Activated naive CD8-positive, alpha-beta T cell treated with anti-CD3 and anti-CD28 coated beads, Interleukin-2, amount 50 U/mL, for 24 hours (primary cell): ENCODE results near the gene NAXE.
"Not testable (repeated sequence)": the region's sequence is repeated elsewhere in the genome, so short reads cannot be mapped to it uniquely, and the experiment has no call there.

Experiments used
- ATAC-seq: fragments of 150-1000 bp; cut with Tn5 transposase; one replicate; pipeline ENCODE4 v1.10.0; 2021
- DNase-seq: peaks from one replicate; pipeline ENCODE4 v3.0.0; 2021
- H3K27ac Mint-ChIP-seq: one replicate; pipeline ENCODE4 v1.8.0; 2021; ENCODE audit warnings: mild to moderate bottlenecking, mixed read lengths
- H3K27me3 Mint-ChIP-seq: one replicate; pipeline ENCODE4 v1.8.0; 2021; ENCODE audit warnings: mixed read lengths
- H3K36me3 Mint-ChIP-seq: one replicate; pipeline ENCODE4 v1.8.0; 2021; ENCODE audit warnings: low read depth, mixed read lengths
- H3K4me1 Mint-ChIP-seq: one replicate; pipeline ENCODE4 v1.8.0; 2021; ENCODE audit warnings: mixed read lengths
- H3K4me3 Mint-ChIP-seq: one replicate; pipeline ENCODE4 v1.8.0; 2021; ENCODE audit warnings: mild to moderate bottlenecking, moderate library complexity, mixed read lengths
- H3K9me3 Mint-ChIP-seq: one replicate; pipeline ENCODE4 v1.8.0; 2021; ENCODE audit warnings: mixed read lengths

Gene NAXE

GRCh38 chr1:156612666-156613065, 21.1 kb downstream of the NAXE start:
- H3K9me3 Mint-ChIP-seq = no peaks in the 10 kb centered on the region
- no peak for DNase-seq
- peaks cover 9% of the 10 kb centered on the region for H3K4me1 Mint-ChIP-seq
- peaks cover 32% of the 10 kb centered on the region for H3K27me3 Mint-ChIP-seq
- H3K27ac Mint-ChIP-seq = no peak overlapping the region
- no peaks in the 10 kb centered on the region for H3K36me3 Mint-ChIP-seq
- no peak overlapping the region for H3K4me3 Mint-ChIP-seq
- ATAC-seq = no peak

GRCh38 chr1:156615946-156616345, 24.4 kb downstream of the NAXE start:
- Mint-ChIP-seq H3K27ac (no peak overlapping the region), H3K4me3 (no peak overlapping the region), H3K9me3 (no peaks in the 10 kb centered on the region), H3K4me1 (no peaks in the 10 kb centered on the region), H3K36me3 (no peaks in the 10 kb centered on the region), H3K27me3 (peaks cover 56% of the 10 kb centered on the region)
- DNase-seq = no peak
- no peak for ATAC-seq

DNA sequence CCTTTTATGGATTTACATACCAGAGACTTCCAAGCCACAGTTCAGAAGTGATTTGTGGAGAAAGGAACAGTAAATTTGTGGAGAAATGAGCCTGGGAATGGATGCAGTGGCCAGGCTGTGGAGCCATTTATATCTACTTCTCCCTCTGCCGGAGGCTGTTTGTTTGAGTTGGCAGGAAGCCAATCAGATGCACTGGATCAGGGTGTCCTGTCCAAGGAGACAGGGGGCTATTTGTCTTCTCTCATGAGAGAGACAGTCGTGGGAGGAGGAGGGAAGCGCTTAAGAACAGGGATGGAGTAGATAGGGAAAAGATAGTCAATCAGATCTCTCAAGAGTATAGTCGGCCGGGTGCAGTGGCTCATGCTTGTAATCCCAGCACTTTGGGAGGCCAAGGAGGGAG, 24.9 kb downstream of the NAXE start:
- H3K27ac Mint-ChIP-seq = no peak overlapping the region

DNA sequence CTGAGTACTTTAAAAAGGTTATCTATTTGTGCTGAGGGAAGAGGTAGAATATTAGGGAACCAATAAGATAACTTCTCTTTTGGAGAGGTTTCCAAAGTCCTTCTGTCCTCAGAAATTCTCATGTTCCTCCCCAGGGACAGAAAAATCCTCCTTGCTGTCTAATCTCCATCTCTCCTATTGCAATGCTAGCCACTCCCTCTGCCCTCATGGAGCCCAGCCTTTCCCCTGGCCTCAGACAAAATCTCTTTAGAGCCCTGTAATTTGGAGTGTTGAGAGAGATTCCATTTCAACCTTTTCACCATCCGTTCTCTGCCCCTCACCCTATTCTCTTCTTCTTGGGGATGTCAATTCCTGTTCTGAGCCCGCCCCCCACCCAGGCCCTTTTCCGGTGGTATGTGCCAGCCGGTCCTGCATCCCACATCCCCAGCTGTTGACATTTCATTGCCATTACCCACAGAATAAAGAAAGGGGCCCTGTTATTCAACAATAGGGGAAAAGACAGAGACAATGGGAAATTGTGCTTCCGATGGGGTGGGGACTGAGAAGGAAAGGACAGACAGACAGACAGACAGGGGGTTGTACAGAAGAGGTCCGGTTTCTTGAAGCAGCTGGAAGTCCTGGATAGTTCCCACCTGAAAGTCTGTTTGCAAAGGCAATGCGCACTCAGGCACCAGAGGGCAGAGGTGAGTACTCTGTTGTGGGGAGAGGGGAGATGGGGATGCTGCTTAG, 27.4 kb downstream of the NAXE start, which contains the start of gene HAPLN2:
Gene HAPLN2 (plus strand): TSS at position 563 of the 729 bp plus-strand sequence. CDS start 4,076 bp downstream, outside the sequence.
- Mint-ChIP-seq H3K4me1 (no peaks in the 10 kb centered on the region), H3K27me3 (peaks cover 71% of the 10 kb centered on the region), H3K36me3 (no peaks in the 10 kb centered on the region)

More for the DNA sequence above, 24.9 kb downstream of the NAXE start:
- no peaks in the 10 kb centered on the region for H3K4me1 Mint-ChIP-seq
- peaks cover 59% of the 10 kb centered on the region for H3K27me3 Mint-ChIP-seq
- H3K9me3 Mint-ChIP-seq = no peaks in the 10 kb centered on the region
- no peak for ATAC-seq
- no peak overlapping the region for H3K4me3 Mint-ChIP-seq
- no peak for DNase-seq
- H3K36me3 Mint-ChIP-seq = no peaks in the 10 kb centered on the region

GRCh38 chr1:156619582-156619955, 28.0 kb downstream of the NAXE start:
- H3K27me3 Mint-ChIP-seq = peaks cover 73% of the 10 kb centered on the region
- H3K36me3 Mint-ChIP-seq = no peaks in the 10 kb centered on the region
- H3K27ac Mint-ChIP-seq = no peak overlapping the region
- H3K4me1 Mint-ChIP-seq = no peaks in the 10 kb centered on the region
- DNase-seq (no peak), ATAC-seq (no peak)
- no peaks in the 10 kb centered on the region for H3K9me3 Mint-ChIP-seq
- H3K4me3 Mint-ChIP-seq = no peak overlapping the region

More for the DNA sequence above, 27.4 kb downstream of the NAXE start, which contains the start of gene HAPLN2:
- Mint-ChIP-seq H3K4me3 (no peak within 1 kb of the TSS), H3K27ac (no peak within 1 kb of the TSS), H3K9me3 (no peaks in the 10 kb centered on the region)
- DNase-seq = peak; percentile 23
- no peak for ATAC-seq

GRCh38 chr1:156622581-156623297, 31.2 kb downstream of the NAXE start:
- Mint-ChIP-seq H3K36me3 (no peaks in the 10 kb centered on the region), H3K27ac (no peak overlapping the region), H3K9me3 (no peaks in the 10 kb centered on the region), H3K27me3 (peaks cover 78% of the 10 kb centered on the region), H3K4me3 (no peak overlapping the region), H3K4me1 (peaks cover 5% of the 10 kb centered on the region)
- DNase-seq = no peak
- ATAC-seq = no peak

DNA sequence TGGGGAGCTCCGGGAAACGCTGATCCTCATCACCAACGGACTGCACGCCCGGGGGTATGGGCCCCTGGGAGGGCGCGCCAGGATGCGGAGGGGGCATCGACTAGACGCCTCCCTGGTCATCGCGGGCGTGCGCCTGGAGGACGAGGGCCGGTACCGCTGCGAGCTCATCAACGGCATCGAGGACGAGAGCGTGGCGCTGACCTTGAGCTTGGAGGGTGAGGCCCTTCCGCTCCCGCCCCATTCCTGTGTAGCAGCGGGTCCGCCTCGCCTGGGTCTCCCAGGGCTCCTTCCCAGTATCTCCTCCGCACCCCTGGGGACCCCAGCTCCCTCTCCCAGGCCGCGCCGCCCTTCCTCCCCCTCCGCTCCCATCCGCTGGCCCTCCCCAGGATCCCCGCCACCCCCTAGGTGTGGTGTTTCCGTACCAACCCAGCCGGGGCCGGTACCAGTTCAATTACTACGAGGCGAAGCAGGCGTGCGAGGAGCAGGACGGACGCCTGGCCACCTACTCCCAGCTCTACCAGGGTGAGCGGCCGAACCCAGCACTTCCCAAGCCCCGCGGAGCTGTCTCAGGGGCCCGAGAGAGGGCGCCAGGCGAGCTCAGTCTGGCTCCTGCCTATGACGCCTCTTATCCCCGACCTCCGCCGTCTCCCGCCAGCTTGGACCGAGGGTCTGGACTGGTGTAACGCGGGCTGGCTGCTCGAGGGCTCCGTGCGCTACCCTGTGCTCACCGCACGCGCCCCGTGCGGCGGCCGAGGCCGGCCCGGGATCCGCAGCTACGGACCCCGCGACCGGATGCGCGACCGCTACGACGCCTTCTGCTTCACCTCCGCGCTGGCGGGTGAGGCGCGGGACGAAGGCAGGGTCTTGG, 32.6 kb downstream of the NAXE start:
- peaks cover 5% of the 10 kb centered on the region for H3K4me1 Mint-ChIP-seq
- DNase-seq (peak; percentile 59), ATAC-seq (peak; percentile 76)
- H3K4me3 Mint-ChIP-seq = peak overlapping the region; percentile 11
- H3K27ac Mint-ChIP-seq = no peak overlapping the region
- H3K36me3 Mint-ChIP-seq = no peaks in the 10 kb centered on the region
- peaks cover 72% of the 10 kb centered on the region for H3K27me3 Mint-ChIP-seq
- H3K9me3 Mint-ChIP-seq = no peaks in the 10 kb centered on the region

- no peaks in the 10 kb centered on the region for H3K9me3 Mint-ChIP-seq
- ATAC-seq (no peak), DNase-seq (no peak)
- no peak overlapping the region for H3K4me3 Mint-ChIP-seq
- H3K27me3 Mint-ChIP-seq = peaks cover 71% of the 10 kb centered on the region
- no peaks in the 10 kb centered on the region for H3K36me3 Mint-ChIP-seq
- peaks cover 5% of the 10 kb centered on the region for H3K4me1 Mint-ChIP-seq
- no peak overlapping the region for H3K27ac Mint-ChIP-seq
These were observed 33.3 kb downstream of the NAXE start for GRCh38 chr1:156624814-156625435.

DNA sequence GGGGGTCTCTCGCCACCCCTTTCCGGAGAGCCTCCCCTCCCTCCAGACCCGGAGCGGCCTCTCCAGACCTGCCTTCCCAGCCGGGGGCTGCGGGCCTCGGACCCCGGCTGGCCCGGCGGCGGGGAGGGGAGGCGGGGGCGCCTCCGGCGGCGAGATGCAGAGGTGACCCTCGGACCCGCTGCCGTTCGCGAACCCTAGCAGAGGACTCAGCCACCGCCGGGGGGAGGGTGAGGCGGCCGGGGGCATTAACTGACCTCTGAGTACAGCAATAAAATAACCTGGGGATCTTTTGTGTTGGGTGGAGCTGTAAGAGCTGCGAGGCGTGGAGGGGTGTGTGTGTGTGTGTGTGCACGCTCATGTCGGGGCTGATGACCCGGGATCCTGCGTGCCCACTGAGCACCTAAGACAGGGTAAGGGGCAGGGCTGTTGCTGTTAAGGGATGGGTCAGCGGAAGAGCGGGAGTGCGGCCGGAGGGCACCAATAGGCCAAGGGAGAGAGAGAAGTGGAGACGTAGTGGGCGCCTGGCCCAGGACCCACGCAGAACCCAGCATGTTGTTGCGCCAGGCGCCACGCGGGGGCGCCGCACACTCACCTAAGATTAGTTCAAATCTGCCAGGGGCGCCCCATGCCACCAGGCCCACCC, 34.0 kb downstream of the NAXE start:
- peaks cover 5% of the 10 kb centered on the region for H3K4me1 Mint-ChIP-seq
- no peaks in the 10 kb centered on the region for H3K36me3 Mint-ChIP-seq
- peak; percentile 75 for DNase-seq
- peak; percentile 48 for ATAC-seq
- peaks cover 68% of the 10 kb centered on the region for H3K27me3 Mint-ChIP-seq
- H3K9me3 Mint-ChIP-seq = no peaks in the 10 kb centered on the region
- peak overlapping the region; percentile 19 for H3K27ac Mint-ChIP-seq
- peak overlapping the region; percentile 53 for H3K4me3 Mint-ChIP-seq

DNA sequence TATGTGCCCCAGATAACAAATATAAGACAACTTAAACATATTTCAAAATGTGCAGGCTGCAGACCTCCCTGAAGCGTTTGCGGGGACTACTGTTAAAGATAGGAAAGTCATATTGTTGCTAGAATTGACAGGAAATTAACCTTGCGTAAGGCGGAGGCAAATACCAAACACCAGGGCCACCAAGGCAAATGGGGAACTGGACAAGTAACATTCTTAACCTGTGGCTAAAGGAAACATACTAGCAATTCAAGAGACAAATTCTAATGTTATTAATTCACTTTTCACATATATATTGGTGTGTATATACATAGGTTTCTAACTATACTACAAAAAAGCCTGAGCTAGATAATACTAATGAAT, 34.5 kb downstream of the NAXE start:
- no peaks in the 10 kb centered on the region for H3K9me3 Mint-ChIP-seq
- H3K27ac Mint-ChIP-seq = peak overlapping the region; percentile 19
- H3K4me1 Mint-ChIP-seq = peaks cover 5% of the 10 kb centered on the region
- H3K36me3 Mint-ChIP-seq = no peaks in the 10 kb centered on the region
- ATAC-seq = no peak
- DNase-seq = no peak
- peaks cover 70% of the 10 kb centered on the region for H3K27me3 Mint-ChIP-seq
- no peak overlapping the region for H3K4me3 Mint-ChIP-seq

- DNase-seq (peak; percentile 33), ATAC-seq (no peak)
- H3K4me3 Mint-ChIP-seq = no peak overlapping the region
- H3K27me3 Mint-ChIP-seq = peaks cover 68% of the 10 kb centered on the region
- H3K4me1 Mint-ChIP-seq = peaks cover 5% of the 10 kb centered on the region
- H3K36me3 Mint-ChIP-seq = no peaks in the 10 kb centered on the region
- H3K27ac Mint-ChIP-seq = no peak overlapping the region
- no peaks in the 10 kb centered on the region for H3K9me3 Mint-ChIP-seq
These were observed 35.8 kb downstream of the NAXE start for GRCh38 chr1:156627313-156627880.

- Mint-ChIP-seq H3K27ac (no peak overlapping the region), H3K4me1 (peaks cover 5% of the 10 kb centered on the region), H3K36me3 (no peaks in the 10 kb centered on the region), H3K9me3 (no peaks in the 10 kb centered on the region), H3K4me3 (no peak overlapping the region), H3K27me3 (peaks cover 62% of the 10 kb centered on the region)
- ATAC-seq (no peak), DNase-seq (no peak)
These were observed 38.4 kb downstream of the NAXE start for GRCh38 chr1:156629823-156630449.

- DNase-seq, H3K4me1 Mint-ChIP-seq, ATAC-seq, H3K27ac Mint-ChIP-seq, H3K4me3 Mint-ChIP-seq, H3K9me3 Mint-ChIP-seq, H3K36me3 Mint-ChIP-seq: not testable (repeated sequence)
- peaks cover 60% of the 10 kb centered on the region for H3K27me3 Mint-ChIP-seq
These were observed 39.6 kb downstream of the NAXE start for GRCh38 chr1:156631152-156631551.
